T-helper 17 cell (primary cell): Measurements from ENCODE around the gene SLC12A7. TPM values are rescaled to one million over a fixed set of nuclear protein-coding genes. Genes with fewer than 3 reads are reported as not detected.
"Not testable (repeated sequence)": the region's sequence is repeated elsewhere in the genome, so short reads cannot be mapped to it uniquely, and the experiment has no call there.

Experiments
- ATAC-seq: fragments of 150-1000 bp; cut with Tn5 transposase; 2 replicates; pipeline ENCODE4 v1.10.0; 2021; ENCODE audit warnings: mild to moderate bottlenecking, moderate library complexity
- DNase-seq, 3 donors: peaks; one replicate each; pipeline versions ENCODE4 v3.0.0 to v3.0.0-alpha.2; 2020 to 2021
- H3K9me3 ChIP-seq: one replicate; pipeline ENCODE4 v1.7.0; 2013; ENCODE audit warnings: low read length, mild to moderate bottlenecking; ENCODE audit not compliant: control insufficient read depth, poor library complexity, severe bottlenecking
- H3K27ac Mint-ChIP-seq: one replicate; pipeline ENCODE4 v1.8.0; 2022; ENCODE audit warnings: mild to moderate bottlenecking, moderate library complexity, mixed read lengths
- H3K27me3 Mint-ChIP-seq: one replicate; pipeline ENCODE4 v1.8.0; 2022; ENCODE audit warnings: mixed read lengths
- H3K36me3 Mint-ChIP-seq: one replicate; pipeline ENCODE4 v1.8.0; 2022; ENCODE audit warnings: low read depth, mixed read lengths
- H3K4me1 Mint-ChIP-seq: one replicate; pipeline ENCODE4 v1.8.0; 2022; ENCODE audit warnings: mild to moderate bottlenecking, mixed read lengths
- H3K4me3 Mint-ChIP-seq: one replicate; pipeline ENCODE4 v1.8.0; 2022; ENCODE audit warnings: mild to moderate bottlenecking, moderate library complexity, mixed read lengths
- total RNA-seq, 4 donors: library from RNA in 2 of 4; stranded (reverse) in 2 of 4; gene quantifications; one replicate each; pipeline ENCODE4 v1.2.3 and lab custom pipeline; 2022 to 2026

The SLC12A7 gene
- total RNA-seq, 2 donors from 2014 or later, result 36.6 to 88.0 TPM

GRCh38 chr5:1087428-1087827 lies 24.4 kb downstream of the SLC12A7 start:
- peaks cover 5% of the 10 kb centered on the region for H3K4me1 Mint-ChIP-seq
- H3K27me3 Mint-ChIP-seq, result no peaks in the 10 kb centered on the region
- peaks cover 4% of the 10 kb centered on the region for H3K36me3 Mint-ChIP-seq
- no peak for DNase-seq
- no peak overlapping the region for H3K27ac Mint-ChIP-seq
- ATAC-seq, result no peak
- H3K4me3 Mint-ChIP-seq, result no peak overlapping the region
- no peaks in the 10 kb centered on the region for H3K9me3 ChIP-seq

- H3K36me3 Mint-ChIP-seq, result peaks cover 4% of the 10 kb centered on the region
- peaks cover 5% of the 10 kb centered on the region for H3K4me1 Mint-ChIP-seq
- no peak overlapping the region for H3K27ac Mint-ChIP-seq
- DNase-seq (no peak), ATAC-seq (no peak)
- H3K27me3 Mint-ChIP-seq, result no peaks in the 10 kb centered on the region
- H3K9me3 ChIP-seq, result no peaks in the 10 kb centered on the region
- no peak overlapping the region for H3K4me3 Mint-ChIP-seq
Observed at GRCh38 chr5:1086871-1087270, 25.0 kb downstream of the SLC12A7 start.

- no peak overlapping the region for H3K4me3 Mint-ChIP-seq
Observed at GRCh38 chr5:1086137-1086536, 25.7 kb downstream of the SLC12A7 start.

GRCh38 chr5:1085391-1085790 lies 26.5 kb downstream of the SLC12A7 start:
- Mint-ChIP-seq H3K4me3 (no peak overlapping the region), H3K36me3 (peaks cover 8% of the 10 kb centered on the region), H3K27ac (no peak overlapping the region), H3K27me3 (no peaks in the 10 kb centered on the region), H3K4me1 (peaks cover 11% of the 10 kb centered on the region)
- ATAC-seq (no peak), DNase-seq (no peak)
- H3K9me3 ChIP-seq, result no peaks in the 10 kb centered on the region

More at GRCh38 chr5:1086137-1086536, 25.7 kb downstream of the SLC12A7 start:
- H3K36me3 Mint-ChIP-seq, result peaks cover 4% of the 10 kb centered on the region
- ATAC-seq (no peak), DNase-seq (no peak)
- no peaks in the 10 kb centered on the region for H3K27me3 Mint-ChIP-seq
- H3K27ac Mint-ChIP-seq, result no peak overlapping the region
- H3K9me3 ChIP-seq, result no peaks in the 10 kb centered on the region
- H3K4me1 Mint-ChIP-seq, result peaks cover 7% of the 10 kb centered on the region

GRCh38 chr5:1083823-1084605 lies 27.8 kb downstream of the SLC12A7 start:
- no peak overlapping the region for H3K4me3 Mint-ChIP-seq
- H3K27me3 Mint-ChIP-seq, result no peaks in the 10 kb centered on the region
- no peak for ATAC-seq
- DNase-seq, result no peak
- H3K36me3 Mint-ChIP-seq, result peaks cover 6% of the 10 kb centered on the region
- no peak overlapping the region for H3K27ac Mint-ChIP-seq
- peaks cover 9% of the 10 kb centered on the region for H3K4me1 Mint-ChIP-seq
- H3K9me3 ChIP-seq, result no peaks in the 10 kb centered on the region

GRCh38 chr5:1083026-1083425 lies 28.8 kb downstream of the SLC12A7 start:
- H3K27ac Mint-ChIP-seq, result peak overlapping the region; percentile 61
- not testable (repeated sequence) for H3K4me1 Mint-ChIP-seq, DNase-seq, ATAC-seq, H3K36me3 Mint-ChIP-seq, H3K9me3 ChIP-seq, H3K4me3 Mint-ChIP-seq, H3K27me3 Mint-ChIP-seq

GRCh38 chr5:1081519-1081918 lies 30.3 kb downstream of the SLC12A7 start:
- Mint-ChIP-seq H3K4me3 (no peak overlapping the region), H3K27ac (peak overlapping the region; percentile 84), H3K4me1 (peaks cover 9% of the 10 kb centered on the region), H3K36me3 (peaks cover 6% of the 10 kb centered on the region), H3K27me3 (no peaks in the 10 kb centered on the region)
- H3K9me3 ChIP-seq, result no peaks in the 10 kb centered on the region
- ATAC-seq (no peak), DNase-seq (no peak)

- Mint-ChIP-seq H3K27me3 (no peaks in the 10 kb centered on the region), H3K4me1 (peaks cover 9% of the 10 kb centered on the region), H3K4me3 (no peak overlapping the region), H3K36me3 (peaks cover 6% of the 10 kb centered on the region), H3K27ac (peak overlapping the region; percentile 84)
- DNase-seq (no peak), ATAC-seq (no peak)
- no peaks in the 10 kb centered on the region for H3K9me3 ChIP-seq
Observed at GRCh38 chr5:1080432-1080831, 31.4 kb downstream of the SLC12A7 start.

- no peak for DNase-seq
- no peaks in the 10 kb centered on the region for H3K27me3 Mint-ChIP-seq
- H3K4me1 Mint-ChIP-seq, result peaks cover 9% of the 10 kb centered on the region
- H3K36me3 Mint-ChIP-seq, result peaks cover 6% of the 10 kb centered on the region
- H3K27ac Mint-ChIP-seq, result no peak overlapping the region
- no peak overlapping the region for H3K4me3 Mint-ChIP-seq
- no peak for ATAC-seq
- no peaks in the 10 kb centered on the region for H3K9me3 ChIP-seq
Observed at GRCh38 chr5:1079961-1080360, 31.9 kb downstream of the SLC12A7 start.

GRCh38 chr5:1079486-1079885 lies 32.4 kb downstream of the SLC12A7 start:
- no peak for ATAC-seq
- peaks cover 6% of the 10 kb centered on the region for H3K36me3 Mint-ChIP-seq
- peaks cover 9% of the 10 kb centered on the region for H3K4me1 Mint-ChIP-seq
- DNase-seq, result no peak
- H3K4me3 Mint-ChIP-seq, result no peak overlapping the region
- H3K27me3 Mint-ChIP-seq, result no peaks in the 10 kb centered on the region
- H3K27ac Mint-ChIP-seq, result no peak overlapping the region
- no peaks in the 10 kb centered on the region for H3K9me3 ChIP-seq

GRCh38 chr5:1078851-1079250 lies 33.0 kb downstream of the SLC12A7 start:
- H3K27me3 Mint-ChIP-seq, result no peaks in the 10 kb centered on the region
- peaks cover 4% of the 10 kb centered on the region for H3K36me3 Mint-ChIP-seq
- peaks cover 10% of the 10 kb centered on the region for H3K4me1 Mint-ChIP-seq
- H3K27ac Mint-ChIP-seq, result no peak overlapping the region
- H3K4me3 Mint-ChIP-seq, result no peak overlapping the region
- no peaks in the 10 kb centered on the region for H3K9me3 ChIP-seq
- ATAC-seq, result no peak
- no peak for DNase-seq

GRCh38 chr5:1078206-1078605 lies 33.7 kb downstream of the SLC12A7 start:
- DNase-seq (no peak), ATAC-seq (no peak)
- H3K36me3 Mint-ChIP-seq, result peaks cover 4% of the 10 kb centered on the region
- H3K27me3 Mint-ChIP-seq, result no peaks in the 10 kb centered on the region
- H3K9me3 ChIP-seq, result no peaks in the 10 kb centered on the region
- no peak overlapping the region for H3K4me3 Mint-ChIP-seq
- H3K4me1 Mint-ChIP-seq, result peaks cover 13% of the 10 kb centered on the region
- no peak overlapping the region for H3K27ac Mint-ChIP-seq

GRCh38 chr5:1077491-1078020 lies 34.3 kb downstream of the SLC12A7 start:
- Mint-ChIP-seq H3K4me1 (peaks cover 13% of the 10 kb centered on the region), H3K27me3 (no peaks in the 10 kb centered on the region), H3K27ac (no peak overlapping the region), H3K4me3 (no peak overlapping the region), H3K36me3 (peaks cover 4% of the 10 kb centered on the region)
- no peak for ATAC-seq
- no peaks in the 10 kb centered on the region for H3K9me3 ChIP-seq
- no peak for DNase-seq

- H3K4me1 Mint-ChIP-seq, result peaks cover 13% of the 10 kb centered on the region
- no peak for ATAC-seq
- no peaks in the 10 kb centered on the region for H3K27me3 Mint-ChIP-seq
- H3K4me3 Mint-ChIP-seq, result no peak overlapping the region
- peaks cover 4% of the 10 kb centered on the region for H3K36me3 Mint-ChIP-seq
- no peak for DNase-seq
- H3K27ac Mint-ChIP-seq, result no peak overlapping the region
- H3K9me3 ChIP-seq, result no peaks in the 10 kb centered on the region
Observed at GRCh38 chr5:1077026-1077425, 34.8 kb downstream of the SLC12A7 start.
